Neural progenitor cell (in vitro differentiated cells): ENCODE measurements around the gene PREPL.

ENCODE experiments used
- EZH2 ChIP-seq: fragments of 200-600 bp; sonication (generic); IDR thresholded peaks from 2 replicates; pipeline ENCODE4 v1.6.1; 2017; ENCODE audit warnings: antibody characterized with exemption, mild to moderate bottlenecking, moderate library complexity
- TF ChIP-seq, protein P1 (sequence below): fragments of 200-600 bp; sonication (generic); IDR thresholded peaks from 2 replicates; pipeline ENCODE4 v1.5.1; 2017; ENCODE audit warnings: antibody characterized with exemption, mild to moderate bottlenecking

DNA sequence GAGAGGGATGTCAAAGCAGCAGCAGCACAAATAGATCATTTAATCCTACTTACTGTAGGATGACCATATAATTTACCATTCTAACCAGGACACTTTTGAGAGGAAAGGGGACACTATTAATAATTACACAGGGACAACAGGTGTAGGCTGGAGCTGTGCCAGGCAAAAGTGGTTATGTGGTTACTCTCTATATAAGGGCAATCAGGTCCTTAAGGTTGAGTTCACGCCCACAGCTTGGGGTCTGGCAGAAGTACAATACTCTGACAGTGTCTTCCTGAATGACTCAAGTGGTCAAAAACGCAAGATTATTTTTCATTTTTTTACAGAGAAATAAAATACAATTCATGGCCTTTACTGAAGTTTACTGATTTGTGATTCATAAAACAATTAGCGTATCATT, 2.8 kb downstream of the PREPL start:
- no peak for TF ChIP-seq EZH2
- TF ChIP-seq, protein P1, sequence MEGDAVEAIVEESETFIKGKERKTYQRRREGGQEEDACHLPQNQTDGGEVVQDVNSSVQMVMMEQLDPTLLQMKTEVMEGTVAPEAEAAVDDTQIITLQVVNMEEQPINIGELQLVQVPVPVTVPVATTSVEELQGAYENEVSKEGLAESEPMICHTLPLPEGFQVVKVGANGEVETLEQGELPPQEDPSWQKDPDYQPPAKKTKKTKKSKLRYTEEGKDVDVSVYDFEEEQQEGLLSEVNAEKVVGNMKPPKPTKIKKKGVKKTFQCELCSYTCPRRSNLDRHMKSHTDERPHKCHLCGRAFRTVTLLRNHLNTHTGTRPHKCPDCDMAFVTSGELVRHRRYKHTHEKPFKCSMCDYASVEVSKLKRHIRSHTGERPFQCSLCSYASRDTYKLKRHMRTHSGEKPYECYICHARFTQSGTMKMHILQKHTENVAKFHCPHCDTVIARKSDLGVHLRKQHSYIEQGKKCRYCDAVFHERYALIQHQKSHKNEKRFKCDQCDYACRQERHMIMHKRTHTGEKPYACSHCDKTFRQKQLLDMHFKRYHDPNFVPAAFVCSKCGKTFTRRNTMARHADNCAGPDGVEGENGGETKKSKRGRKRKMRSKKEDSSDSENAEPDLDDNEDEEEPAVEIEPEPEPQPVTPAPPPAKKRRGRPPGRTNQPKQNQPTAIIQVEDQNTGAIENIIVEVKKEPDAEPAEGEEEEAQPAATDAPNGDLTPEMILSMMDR = no peak
